Activated CD8-positive, alpha-beta T cell treated with anti-CD3 and anti-CD28 coated beads for 36 hours (primary cell): ENCODE measurements around the gene PHIP. TPM values are rescaled to one million over a fixed set of nuclear protein-coding genes. Genes with fewer than 3 reads are reported as not detected.

Experiments used
- ATAC-seq: fragments of 200-7000 bp; cut with Tn5 transposase; one replicate; pipeline ENCODE4 v1.10.0; 2021; ENCODE audit warnings: mild to moderate bottlenecking, moderate library complexity
- CTCF ChIA-PET: fragments of 350-600 bp; sonication (Branson Sonifier 250); formaldehyde crosslinking; loops from one replicate; lab custom pipeline; 2021; ENCODE audit warnings: antibody characterized with exemption; lab: Charles Lee
- POLR2A ChIA-PET: fragments of 350-600 bp; sonication (Branson Sonifier 250); formaldehyde crosslinking; loops from one replicate; lab custom pipeline; 2021; ENCODE audit warnings: antibody characterized with exemption; lab: Charles Lee
- DNase-seq: peaks from one replicate; pipeline ENCODE4 v3.0.0-alpha.2; 2020
- H3K27ac Mint-ChIP-seq: one replicate; pipeline ENCODE4 v1.8.0; 2021; ENCODE audit warnings: mild to moderate bottlenecking, mixed read lengths
- H3K27me3 Mint-ChIP-seq: one replicate; pipeline ENCODE4 v1.8.0; 2021; ENCODE audit warnings: mixed read lengths
- H3K36me3 Mint-ChIP-seq: one replicate; pipeline ENCODE4 v1.8.0; 2021; ENCODE audit warnings: low read depth, mixed read lengths
- H3K4me1 Mint-ChIP-seq: one replicate; pipeline ENCODE4 v1.8.0; 2021; ENCODE audit warnings: low read depth, mixed read lengths
- H3K4me3 Mint-ChIP-seq: one replicate; pipeline ENCODE4 v1.8.0; 2021; ENCODE audit warnings: mild to moderate bottlenecking, moderate library complexity, mixed read lengths
- H3K9me3 Mint-ChIP-seq: one replicate; pipeline ENCODE4 v1.8.0; 2021; ENCODE audit warnings: mixed read lengths
- intact Hi-C: fragments of 100-400 bp; cut with micrococcal nuclease; formaldehyde crosslinking; loops from one replicate; pipeline ENCODE4 v1.10.0; 2022
- total RNA-seq, 2 experiments: library from RNA; stranded (reverse); gene quantifications; one replicate each; pipeline ENCODE4 v1.2.3, GENCODE V29; 2021
- TF ChIP-seq, protein P1 (sequence below): fragments of 200-600 bp; IDR thresholded peaks from one replicate; pipeline ENCODE4 v1.8.0; 2022; ENCODE audit warnings: antibody characterized with exemption, mild to moderate bottlenecking

Gene PHIP
- total RNA-seq, 2 experiments from 2014 or later = 24.7 to 25.7 TPM

DNA sequence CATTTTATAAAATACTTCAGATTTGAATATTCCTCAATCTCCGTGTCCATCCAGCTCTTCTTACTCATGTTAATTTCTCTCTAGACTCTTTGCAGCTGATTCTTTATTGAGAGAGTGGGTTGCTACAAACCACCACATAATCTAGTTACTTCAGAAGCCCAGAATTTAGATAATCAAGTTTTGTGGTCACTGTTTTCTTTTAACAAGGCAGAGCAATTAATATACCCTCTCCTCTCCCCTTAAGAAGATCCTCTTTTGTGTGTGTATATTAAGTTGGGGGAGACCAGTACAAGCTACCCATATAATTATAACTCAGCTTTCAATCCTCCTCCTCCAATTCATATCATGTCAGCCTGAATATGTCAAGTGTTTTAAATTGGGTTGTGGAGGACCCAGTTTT, 115.6 kb downstream of the PHIP start:
- TF ChIP-seq, protein P1, sequence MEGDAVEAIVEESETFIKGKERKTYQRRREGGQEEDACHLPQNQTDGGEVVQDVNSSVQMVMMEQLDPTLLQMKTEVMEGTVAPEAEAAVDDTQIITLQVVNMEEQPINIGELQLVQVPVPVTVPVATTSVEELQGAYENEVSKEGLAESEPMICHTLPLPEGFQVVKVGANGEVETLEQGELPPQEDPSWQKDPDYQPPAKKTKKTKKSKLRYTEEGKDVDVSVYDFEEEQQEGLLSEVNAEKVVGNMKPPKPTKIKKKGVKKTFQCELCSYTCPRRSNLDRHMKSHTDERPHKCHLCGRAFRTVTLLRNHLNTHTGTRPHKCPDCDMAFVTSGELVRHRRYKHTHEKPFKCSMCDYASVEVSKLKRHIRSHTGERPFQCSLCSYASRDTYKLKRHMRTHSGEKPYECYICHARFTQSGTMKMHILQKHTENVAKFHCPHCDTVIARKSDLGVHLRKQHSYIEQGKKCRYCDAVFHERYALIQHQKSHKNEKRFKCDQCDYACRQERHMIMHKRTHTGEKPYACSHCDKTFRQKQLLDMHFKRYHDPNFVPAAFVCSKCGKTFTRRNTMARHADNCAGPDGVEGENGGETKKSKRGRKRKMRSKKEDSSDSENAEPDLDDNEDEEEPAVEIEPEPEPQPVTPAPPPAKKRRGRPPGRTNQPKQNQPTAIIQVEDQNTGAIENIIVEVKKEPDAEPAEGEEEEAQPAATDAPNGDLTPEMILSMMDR = no peak
- no peaks in the 10 kb centered on the region for H3K9me3 Mint-ChIP-seq
- peaks cover 33% of the 10 kb centered on the region for H3K36me3 Mint-ChIP-seq
- ChIA-PET POLR2A (no interaction called here), CTCF (no interaction called here)
- ATAC-seq = no peak
- DNase-seq = no peak
- H3K27ac Mint-ChIP-seq = no peak overlapping the region
- H3K27me3 Mint-ChIP-seq = no peaks in the 10 kb centered on the region
- no peak overlapping the region for H3K4me3 Mint-ChIP-seq
- intact Hi-C loops = no loop called here
- H3K4me1 Mint-ChIP-seq = no peaks in the 10 kb centered on the region

DNA sequence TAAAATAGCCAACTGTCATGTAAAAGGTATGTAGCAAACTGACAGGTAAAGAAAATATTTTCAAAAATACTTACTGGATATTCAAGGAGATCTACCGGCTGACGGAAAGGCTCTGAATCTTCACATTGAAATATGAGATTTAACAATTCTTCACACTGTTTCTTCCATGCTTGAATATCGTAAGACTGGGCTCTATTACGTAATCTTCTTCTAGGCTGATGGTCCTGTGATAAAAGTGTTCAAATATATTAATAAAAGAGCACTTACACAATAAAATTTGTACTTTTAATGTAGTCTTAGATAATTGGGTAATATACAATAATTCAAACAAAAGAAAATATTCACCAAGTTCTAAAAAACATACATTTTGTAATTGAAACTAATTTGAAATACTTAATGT, 123.3 kb downstream of the PHIP start:
- Mint-ChIP-seq H3K4me1 (no peaks in the 10 kb centered on the region), H3K27ac (no peak overlapping the region), H3K36me3 (peaks cover 60% of the 10 kb centered on the region), H3K9me3 (peaks cover 4% of the 10 kb centered on the region), H3K4me3 (no peak overlapping the region), H3K27me3 (no peaks in the 10 kb centered on the region)
- DNase-seq = no peak
- intact Hi-C loops = no loop called here
- TF ChIP-seq, protein P1 = no peak
- ChIA-PET CTCF (no interaction called here), POLR2A (no interaction called here)
- ATAC-seq = no peak

DNA sequence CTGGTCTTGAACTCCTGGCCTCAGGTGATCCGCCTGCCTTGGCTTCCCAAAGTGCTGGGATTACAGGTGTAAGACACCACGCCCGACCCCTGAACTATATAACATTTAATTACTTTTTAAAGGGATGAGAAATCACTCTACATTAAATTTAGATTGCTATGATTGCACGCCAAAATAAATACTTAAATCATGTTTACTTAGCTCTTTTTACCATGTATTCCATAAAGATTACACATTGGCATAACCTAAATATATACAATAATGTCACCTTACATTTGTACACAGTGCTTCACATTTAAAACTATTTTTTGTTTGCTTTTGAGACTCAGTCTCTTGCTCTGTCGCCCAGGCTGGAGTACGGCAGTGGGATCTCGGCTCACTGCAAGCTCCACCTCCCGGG, 124.3 kb downstream of the PHIP start:
- TF ChIP-seq, protein P1 = no peak
- no peak overlapping the region for H3K27ac Mint-ChIP-seq
- no peak overlapping the region for H3K4me3 Mint-ChIP-seq
- ATAC-seq = no peak
- H3K9me3 Mint-ChIP-seq = peaks cover 8% of the 10 kb centered on the region
- intact Hi-C loops = no loop called here
- ChIA-PET CTCF (no interaction called here), POLR2A (no interaction called here)
- H3K27me3 Mint-ChIP-seq = no peaks in the 10 kb centered on the region
- H3K36me3 Mint-ChIP-seq = peaks cover 67% of the 10 kb centered on the region
- no peaks in the 10 kb centered on the region for H3K4me1 Mint-ChIP-seq
- DNase-seq = no peak

DNA sequence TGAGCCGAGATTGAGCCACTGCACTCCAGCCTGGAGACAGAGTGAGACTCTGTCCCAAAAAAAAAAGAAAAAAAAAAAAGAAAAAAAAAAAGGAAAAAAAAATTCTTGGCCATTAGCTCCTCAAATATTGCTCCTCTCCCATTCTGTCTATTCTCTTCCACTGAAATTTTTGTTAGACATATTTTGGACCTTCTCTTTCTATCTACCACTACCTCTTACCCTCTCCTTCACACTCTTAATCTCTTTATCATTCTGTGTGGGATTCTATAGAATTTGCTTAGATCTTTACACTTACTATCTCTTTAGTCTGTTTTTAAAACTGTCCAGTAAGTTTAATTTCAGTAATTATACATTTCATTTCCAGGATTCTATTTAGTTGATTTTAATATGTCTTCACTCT, 125.7 kb downstream of the PHIP start:
- ATAC-seq (no peak), DNase-seq (no peak)
- H3K27me3 Mint-ChIP-seq = no peaks in the 10 kb centered on the region
- peaks cover 71% of the 10 kb centered on the region for H3K36me3 Mint-ChIP-seq
- TF ChIP-seq, protein P1 = no peak
- no peaks in the 10 kb centered on the region for H3K4me1 Mint-ChIP-seq
- peaks cover 8% of the 10 kb centered on the region for H3K9me3 Mint-ChIP-seq
- intact Hi-C loops = no loop called here
- POLR2A ChIA-PET = interaction anchor here (1.2 kb wide), 1 partner anchor 19 kb away, joined by 5 read pairs; no protein-coding TSS in a partner anchor
- H3K4me3 Mint-ChIP-seq = no peak overlapping the region
- no peak overlapping the region for H3K27ac Mint-ChIP-seq
- CTCF ChIA-PET = no interaction called here

DNA sequence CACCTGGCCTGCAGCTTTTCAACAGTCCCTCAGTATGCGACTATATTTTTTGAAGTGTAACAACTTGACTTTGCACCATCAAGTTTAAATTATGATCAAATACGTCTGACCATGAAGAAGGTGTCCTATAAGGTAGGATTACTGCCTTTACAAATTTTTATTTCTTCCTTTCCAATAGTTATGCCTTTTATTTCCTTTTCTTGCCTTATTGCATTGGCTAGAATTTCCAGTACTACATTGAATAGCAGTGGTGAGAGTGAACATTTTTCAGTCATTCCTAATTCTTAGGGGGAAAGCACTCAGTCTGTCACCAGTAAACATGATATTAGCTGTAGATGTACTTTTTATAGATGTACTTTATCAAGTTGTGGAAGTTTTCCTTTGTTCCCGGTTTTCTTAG, 129.3 kb downstream of the PHIP start:
- peaks cover 8% of the 10 kb centered on the region for H3K9me3 Mint-ChIP-seq
- DNase-seq (no peak), ATAC-seq (no peak)
- peaks cover 72% of the 10 kb centered on the region for H3K36me3 Mint-ChIP-seq
- ChIA-PET CTCF (no interaction called here), POLR2A (no interaction called here)
- no peaks in the 10 kb centered on the region for H3K27me3 Mint-ChIP-seq
- H3K4me3 Mint-ChIP-seq = no peak overlapping the region
- H3K4me1 Mint-ChIP-seq = no peaks in the 10 kb centered on the region
- intact Hi-C loops = no loop called here
- no peak overlapping the region for H3K27ac Mint-ChIP-seq
- TF ChIP-seq, protein P1 = no peak
